GM12892 (cell line): ENCODE data around the gene LYL1.

ENCODE experiments used
- POLR2A ChIP-seq: IDR thresholded peaks from 2 replicates; pipeline ENCODE4 v1.6.1; 2011; ENCODE audit warnings: low read depth, low read length, control low read depth
- POLR2AphosphoS5 ChIP-seq: IDR thresholded peaks from 2 replicates; pipeline ENCODE4 v1.6.1; 2011; ENCODE audit warnings: low read depth, low read length, control low read depth
- TAF1 ChIP-seq: IDR thresholded peaks from 2 replicates; pipeline ENCODE4 v1.6.1; 2011; ENCODE audit warnings: low read depth, mild to moderate bottlenecking, control low read depth, low read length, borderline replicate concordance

- TF ChIP-seq POLR2A (no peak), POLR2AphosphoS5 (no peak), TAF1 (no peak)
Measured at GRCh38 chr19:13068085-13068846, 34.4 kb downstream of the LYL1 start.
